ENCODE data around the gene PWP1.

Gene PWP1

DNA sequence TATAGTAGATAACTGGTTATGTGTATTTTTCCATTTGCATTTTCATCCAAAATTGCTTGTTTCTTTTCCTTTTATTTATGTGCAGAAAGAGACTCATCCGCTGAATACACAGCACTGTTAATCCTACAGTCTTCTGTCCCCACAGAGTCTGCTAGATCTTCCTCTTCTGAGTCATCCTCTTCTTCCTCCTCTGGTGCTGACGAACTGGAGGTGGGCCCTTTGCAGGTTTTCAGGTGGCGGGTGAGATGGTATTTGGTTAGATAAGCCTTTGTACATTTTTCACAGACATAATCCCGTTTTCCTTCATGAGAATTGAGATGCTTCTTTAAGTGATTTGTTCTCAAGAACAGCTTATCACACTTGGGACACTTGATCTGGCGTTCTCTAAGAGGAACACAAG, 48.5 kb downstream of the PWP1 start:
- H3K36me3 ChIP-seq (ENCODE audit: insufficient read depth, low read length) = peaks cover 14% of the 10 kb centered on the region
- H3K4me1 ChIP-seq (ENCODE audit: insufficient read depth, low read length) = no peaks in the 10 kb centered on the region

GRCh38 chr12:107735763-107736162, 50.2 kb downstream of the PWP1 start:
- H3K9me3 ChIP-seq (ENCODE audit: control insufficient read depth, insufficient read depth, low read length) = no peaks in the 10 kb centered on the region
- H3K36me3 ChIP-seq (ENCODE audit: insufficient read depth, low read length) = peaks cover 19% of the 10 kb centered on the region
- H3K4me1 ChIP-seq (ENCODE audit: insufficient read depth, low read length) = no peaks in the 10 kb centered on the region
- H3K9ac ChIP-seq (ENCODE audit: low read depth, low read length) = no peak overlapping the region

More for the DNA sequence above, 48.5 kb downstream of the PWP1 start:
- no peak overlapping the region for H3K9ac ChIP-seq (ENCODE audit: low read depth, low read length)
- H3K9me3 ChIP-seq (ENCODE audit: control insufficient read depth, insufficient read depth, low read length) = no peaks in the 10 kb centered on the region

GRCh38 chr12:107736914-107737313, 51.3 kb downstream of the PWP1 start:
- H3K4me1 ChIP-seq (ENCODE audit: insufficient read depth, low read length) = no peaks in the 10 kb centered on the region
- peaks cover 21% of the 10 kb centered on the region for H3K36me3 ChIP-seq (ENCODE audit: insufficient read depth, low read length)
- no peaks in the 10 kb centered on the region for H3K9me3 ChIP-seq (ENCODE audit: control insufficient read depth, insufficient read depth, low read length)
- H3K9ac ChIP-seq (ENCODE audit: low read depth, low read length) = no peak overlapping the region

- H3K4me1 ChIP-seq (ENCODE audit: insufficient read depth, low read length) = no peaks in the 10 kb centered on the region
- H3K9me3 ChIP-seq (ENCODE audit: control insufficient read depth, insufficient read depth, low read length) = no peaks in the 10 kb centered on the region
- no peak overlapping the region for H3K9ac ChIP-seq (ENCODE audit: low read depth, low read length)
- H3K36me3 ChIP-seq (ENCODE audit: insufficient read depth, low read length) = peaks cover 20% of the 10 kb centered on the region
These were observed 62.9 kb downstream of the PWP1 start for GRCh38 chr12:107748472-107748871.

- Histone ChIP-seq H3K36me3 (ENCODE audit: insufficient read depth, low read length) (peaks cover 19% of the 10 kb centered on the region), H3K4me1 (ENCODE audit: insufficient read depth, low read length) (no peaks in the 10 kb centered on the region), H3K9ac (ENCODE audit: low read depth, low read length) (no peak overlapping the region), H3K9me3 (ENCODE audit: control insufficient read depth, insufficient read depth, low read length) (no peaks in the 10 kb centered on the region)
These were observed 63.5 kb downstream of the PWP1 start for GRCh38 chr12:107749083-107749482.

DNA sequence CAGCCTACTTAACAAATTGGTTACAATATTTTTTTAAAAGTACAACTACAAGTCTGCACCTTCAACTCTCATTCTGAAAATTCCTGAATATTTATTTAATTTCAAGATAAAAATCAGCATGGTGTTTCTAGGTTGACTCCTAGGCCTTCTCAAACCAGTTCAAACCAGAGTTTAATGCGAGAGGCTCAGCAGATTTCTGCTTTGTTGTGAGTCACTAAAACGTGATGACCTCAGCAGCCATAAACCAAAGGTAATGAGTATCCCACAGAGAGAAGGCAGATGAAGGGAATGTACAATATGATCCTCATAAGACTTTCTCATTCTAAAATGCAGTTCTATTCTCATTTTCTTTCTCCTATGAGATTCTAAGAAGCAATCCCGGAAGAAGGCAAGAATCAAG, 73.8 kb downstream of the PWP1 start:
- Histone ChIP-seq H3K4me1 (ENCODE audit: insufficient read depth, low read length) (peaks cover 5% of the 10 kb centered on the region; the same call in 1 of the 2 replicates), H3K9me3 (ENCODE audit: control insufficient read depth, insufficient read depth, low read length) (no peaks in the 10 kb centered on the region), H3K36me3 (ENCODE audit: insufficient read depth, low read length) (peaks cover 12% of the 10 kb centered on the region), H3K9ac (ENCODE audit: low read depth, low read length) (peak overlapping the region; percentile 56)

DNA sequence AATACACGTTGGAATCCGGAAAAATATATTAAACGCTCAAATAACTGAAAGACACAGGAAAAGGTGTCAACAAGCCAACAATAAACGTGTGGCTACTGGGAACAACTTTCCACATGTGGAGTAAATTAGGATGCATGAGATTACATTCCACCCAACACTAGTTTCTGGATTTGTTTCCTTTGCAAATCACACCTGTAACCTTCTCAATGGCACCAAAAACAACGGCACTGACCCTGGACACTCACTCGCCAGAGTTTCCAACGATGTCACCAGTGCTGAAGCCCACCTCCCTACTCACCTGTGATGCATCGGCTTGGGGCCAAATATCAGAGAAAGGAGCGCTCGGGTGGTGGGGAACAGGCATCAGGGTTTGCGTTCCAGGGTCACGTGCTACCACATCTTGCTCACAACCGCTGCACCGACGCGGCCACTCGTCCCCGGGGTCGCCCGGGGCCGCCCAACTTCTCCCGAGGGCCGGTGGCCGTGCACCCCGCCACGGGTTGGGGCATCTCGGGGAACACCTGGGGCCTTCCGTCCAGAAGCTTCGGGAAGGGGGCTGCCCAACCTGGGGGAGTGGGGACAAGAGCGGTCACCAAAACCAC, 74.7 kb downstream of the PWP1 start:
- H3K4me1 ChIP-seq (ENCODE audit: insufficient read depth, low read length) = peaks cover 5% of the 10 kb centered on the region; the same call in 1 of the 2 replicates

GRCh38 chr12:107760809-107761501, 75.4 kb downstream of the PWP1 start, which contains the start of gene PRDM4:
Gene PRDM4 (minus strand): TSS chr12:107761137. CDS start chr12:107760515, 622 bp downstream.
- H3K4me1 ChIP-seq (ENCODE audit: insufficient read depth, low read length) = peaks cover 5% of the 10 kb centered on the region; the same call in 1 of the 2 replicates

More for the DNA sequence above, 74.7 kb downstream of the PWP1 start:
- Histone ChIP-seq H3K9me3 (ENCODE audit: control insufficient read depth, insufficient read depth, low read length) (no peaks in the 10 kb centered on the region), H3K36me3 (ENCODE audit: insufficient read depth, low read length) (peaks cover 7% of the 10 kb centered on the region; the same call in 1 of the 2 replicates), H3K9ac (ENCODE audit: low read depth, low read length) (peak overlapping the region; percentile 56)

DNA sequence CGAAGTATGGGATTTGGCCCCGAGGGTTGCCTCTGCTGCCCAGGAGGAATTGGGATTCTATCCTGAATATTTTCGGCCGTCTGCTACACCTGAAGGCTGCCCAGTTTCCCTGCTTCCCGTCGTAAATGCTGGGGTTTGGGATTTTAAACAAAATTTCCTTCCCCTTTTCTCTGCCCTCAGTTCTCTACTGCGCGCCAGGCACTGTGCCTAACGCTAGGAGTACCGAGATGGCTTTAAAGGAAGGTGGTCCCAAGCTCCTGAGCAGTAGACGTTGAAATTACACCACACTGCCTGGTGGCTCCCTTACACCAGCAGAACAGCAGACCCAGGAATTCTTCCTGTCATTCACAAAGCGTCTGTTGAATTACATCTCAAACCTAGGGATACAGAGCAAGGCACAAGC, 75.9 kb downstream of the PWP1 start:
- peaks cover 3% of the 10 kb centered on the region; the same call in 1 of the 2 replicates for H3K36me3 ChIP-seq (ENCODE audit: insufficient read depth, low read length)
- no peaks in the 10 kb centered on the region for H3K9me3 ChIP-seq (ENCODE audit: control insufficient read depth, insufficient read depth, low read length)
- peaks cover 5% of the 10 kb centered on the region; the same call in 1 of the 2 replicates for H3K4me1 ChIP-seq (ENCODE audit: insufficient read depth, low read length)
- H3K9ac ChIP-seq (ENCODE audit: low read depth, low read length) = peak overlapping the region; percentile 56

More at GRCh38 chr12:107760809-107761501, 75.4 kb downstream of the PWP1 start, which contains the start of gene PRDM4:
- Histone ChIP-seq H3K9ac (ENCODE audit: low read depth, low read length) (peak within 1 kb of the TSS; percentile 56), H3K36me3 (ENCODE audit: insufficient read depth, low read length) (peaks cover 7% of the 10 kb centered on the region; the same call in 1 of the 2 replicates), H3K9me3 (ENCODE audit: control insufficient read depth, insufficient read depth, low read length) (no peaks in the 10 kb centered on the region)
